Fibroblast of gingiva (primary cell): ENCODE measurements around the gene CHRNE.
A peak's percentile ranks its signal among the peaks of the same experiment; 100 is the strongest.

Experiments used
- DNase-seq: peaks from one replicate; pipeline ENCODE4 v3.0.0-alpha.2; 2011; ENCODE audit warnings: low read depth

Gene CHRNE

GRCh38 chr17:4903051-4903818 is at the start of gene CHRNE:
Gene CHRNE, minus strand, starts transcription at chr17:4903098. Its CDS starts 35 bp downstream, at chr17:4903063.
- DNase-seq: peak; percentile 57

- no peak for DNase-seq
These were observed 48.6 kb upstream of the CHRNE start for GRCh38 chr17:4951486-4951885.

GRCh38 chr17:4950746-4951204 is 47.9 kb upstream of the CHRNE start, which contains the start of gene ENO3:
Gene ENO3, plus strand, starts transcription at chr17:4951119. Its CDS starts 711 bp downstream, at chr17:4951830.
- no peak for DNase-seq

- no peak for DNase-seq
These were observed 47.3 kb upstream of the CHRNE start for GRCh38 chr17:4950075-4950745.

GRCh38 chr17:4949321-4950074 is 46.6 kb upstream of the CHRNE start:
- peak; percentile 69 for DNase-seq

- peak; percentile 93 for DNase-seq
These were observed 46.0 kb upstream of the CHRNE start for GRCh38 chr17:4948931-4949320.

GRCh38 chr17:4948166-4948930 is 45.5 kb upstream of the CHRNE start, which contains the start of gene PFN1:
Gene PFN1, minus strand, starts transcription at chr17:4948530. Its CDS starts 136 bp downstream, at chr17:4948394.
- peak; percentile 94 for DNase-seq

GRCh38 chr17:4947411-4948165 is 44.7 kb upstream of the CHRNE start:
- peak; percentile 33 for DNase-seq

- DNase-seq: no peak
These were observed 44.1 kb upstream of the CHRNE start for GRCh38 chr17:4947010-4947410.

- DNase-seq: no peak
These were observed 43.5 kb upstream of the CHRNE start for GRCh38 chr17:4946312-4946976.

GRCh38 chr17:4945944-4946280 is 43.0 kb upstream of the CHRNE start:
- DNase-seq: no peak

- peak; percentile 86 for DNase-seq
These were observed 42.5 kb upstream of the CHRNE start for GRCh38 chr17:4945176-4945943.

GRCh38 chr17:4944554-4945175 is 41.8 kb upstream of the CHRNE start:
- DNase-seq: no peak

GRCh38 chr17:4944163-4944553 is 41.3 kb upstream of the CHRNE start:
- DNase-seq: no peak

- DNase-seq: no peak
These were observed 40.0 kb upstream of the CHRNE start for GRCh38 chr17:4942760-4943508.

GRCh38 chr17:4941319-4941610 is 38.4 kb upstream of the CHRNE start:
- no peak for DNase-seq

- no peak for DNase-seq
These were observed 37.8 kb upstream of the CHRNE start for GRCh38 chr17:4940555-4941318.
